Parathyroid adenoma (tissue), 2 donors: Measurements from ENCODE around the gene CLASRP.

Source experiments
- H2AFZ ChIP-seq: fragments of 300-600 bp; sonication (generic); one replicate; pipeline ENCODE4 v1.7.0; 2017; ENCODE audit warnings: antibody characterized with exemption, mild to moderate bottlenecking
- H3K27ac ChIP-seq: fragments of 300-600 bp; sonication (generic); one replicate; pipeline ENCODE4 v1.7.0; 2017
- H3K27me3 ChIP-seq: fragments of 300-600 bp; sonication (generic); one replicate; pipeline ENCODE4 v1.7.0; 2017; ENCODE audit warnings: low read length; ENCODE audit not compliant: control insufficient read depth, insufficient read depth
- H3K36me3 ChIP-seq: fragments of 300-600 bp; sonication (generic); one replicate; pipeline ENCODE4 v1.7.0; 2017; ENCODE audit warnings: low read length; ENCODE audit not compliant: control insufficient read depth, insufficient read depth
- H3K4me1 ChIP-seq: fragments of 300-600 bp; sonication (generic); one replicate; pipeline ENCODE4 v1.7.0; 2017; ENCODE audit warnings: control low read depth
- H3K4me2 ChIP-seq: fragments of 300-600 bp; sonication (generic); one replicate; pipeline ENCODE4 v1.7.0; 2017; ENCODE audit warnings: low read length
- H3K4me3 ChIP-seq: fragments of 300-600 bp; sonication (generic); one replicate; pipeline ENCODE4 v1.7.0; 2017; ENCODE audit warnings: low read depth, low read length
- H3K79me2 ChIP-seq: fragments of 300-600 bp; sonication (generic); one replicate; pipeline ENCODE4 v1.7.0; 2017; ENCODE audit warnings: control low read depth
- H3K9ac ChIP-seq: fragments of 300-600 bp; sonication (generic); one replicate; pipeline ENCODE4 v1.7.0; 2017; ENCODE audit warnings: mild to moderate bottlenecking
- H3K9me3 ChIP-seq: fragments of 300-600 bp; sonication (generic); one replicate; pipeline ENCODE4 v1.7.0; 2017; ENCODE audit warnings: low read length; ENCODE audit not compliant: control insufficient read depth
- TF ChIP-seq, protein P1 (sequence below): fragments of 300-600 bp; sonication (generic); IDR thresholded peaks from one replicate; pipeline ENCODE4 v1.7.0; 2017; ENCODE audit warnings: antibody characterized with exemption, mild to moderate bottlenecking
- donor health status: primary hyperparathyroidism.

CLASRP gene

DNA sequence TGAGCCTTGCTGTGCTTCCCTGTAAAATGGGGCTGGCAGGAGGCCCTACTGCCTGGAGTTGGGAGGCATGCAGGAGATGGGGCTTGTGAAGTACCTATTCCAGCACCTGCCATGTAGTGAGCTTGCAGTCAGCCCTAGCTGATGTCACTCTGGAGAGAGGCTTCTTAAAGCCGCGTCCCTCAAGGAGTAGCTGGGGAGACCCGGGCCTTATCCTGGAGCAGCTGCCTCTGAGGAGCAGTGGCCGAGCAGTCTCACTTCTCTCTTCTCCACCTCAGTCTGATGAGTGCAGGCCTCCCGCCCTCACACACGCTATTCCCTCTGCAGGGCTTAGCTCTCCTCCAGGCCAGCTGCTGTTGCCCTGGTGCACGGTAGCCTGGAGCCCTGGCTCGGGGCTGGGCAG lies 18.0 kb downstream of the CLASRP start:
- TF ChIP-seq, protein P1, sequence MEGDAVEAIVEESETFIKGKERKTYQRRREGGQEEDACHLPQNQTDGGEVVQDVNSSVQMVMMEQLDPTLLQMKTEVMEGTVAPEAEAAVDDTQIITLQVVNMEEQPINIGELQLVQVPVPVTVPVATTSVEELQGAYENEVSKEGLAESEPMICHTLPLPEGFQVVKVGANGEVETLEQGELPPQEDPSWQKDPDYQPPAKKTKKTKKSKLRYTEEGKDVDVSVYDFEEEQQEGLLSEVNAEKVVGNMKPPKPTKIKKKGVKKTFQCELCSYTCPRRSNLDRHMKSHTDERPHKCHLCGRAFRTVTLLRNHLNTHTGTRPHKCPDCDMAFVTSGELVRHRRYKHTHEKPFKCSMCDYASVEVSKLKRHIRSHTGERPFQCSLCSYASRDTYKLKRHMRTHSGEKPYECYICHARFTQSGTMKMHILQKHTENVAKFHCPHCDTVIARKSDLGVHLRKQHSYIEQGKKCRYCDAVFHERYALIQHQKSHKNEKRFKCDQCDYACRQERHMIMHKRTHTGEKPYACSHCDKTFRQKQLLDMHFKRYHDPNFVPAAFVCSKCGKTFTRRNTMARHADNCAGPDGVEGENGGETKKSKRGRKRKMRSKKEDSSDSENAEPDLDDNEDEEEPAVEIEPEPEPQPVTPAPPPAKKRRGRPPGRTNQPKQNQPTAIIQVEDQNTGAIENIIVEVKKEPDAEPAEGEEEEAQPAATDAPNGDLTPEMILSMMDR, result no peak
- no peaks in the 10 kb centered on the region for H3K36me3 ChIP-seq
- no peaks in the 10 kb centered on the region for H3K4me1 ChIP-seq
- H3K27ac ChIP-seq, result no peak overlapping the region
- peaks cover 40% of the 10 kb centered on the region for H3K79me2 ChIP-seq
- no peaks in the 10 kb centered on the region for H3K27me3 ChIP-seq
- H3K4me2 ChIP-seq, result no peak overlapping the region
- H3K4me3 ChIP-seq, result no peak overlapping the region
- H2AFZ ChIP-seq, result no peak overlapping the region
- no peak overlapping the region for H3K9ac ChIP-seq
- H3K9me3 ChIP-seq, result no peaks in the 10 kb centered on the region

DNA sequence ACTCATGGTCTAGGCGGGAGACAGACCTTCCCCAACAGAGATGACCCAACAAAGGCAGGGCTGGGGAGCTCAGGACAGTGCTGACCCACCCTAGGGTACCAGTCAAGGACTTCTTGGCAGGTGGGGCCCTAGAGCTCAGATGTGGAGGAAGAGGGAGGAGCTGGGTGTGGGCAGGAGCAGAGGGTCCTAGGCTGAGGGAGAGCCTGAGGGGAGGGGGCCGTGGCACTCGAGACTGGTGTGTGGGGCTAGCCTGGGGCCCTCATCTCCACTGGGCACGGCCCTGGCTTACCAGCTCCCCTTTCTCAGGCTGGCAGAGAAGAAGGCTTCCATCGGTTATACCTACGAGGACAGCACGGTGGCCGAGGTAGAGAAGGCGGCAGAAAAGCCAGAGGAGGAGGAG lies 18.6 kb downstream of the CLASRP start:
- H3K9ac ChIP-seq, result no peak overlapping the region
- H3K36me3 ChIP-seq, result no peaks in the 10 kb centered on the region
- no peaks in the 10 kb centered on the region for H3K9me3 ChIP-seq
- H3K79me2 ChIP-seq, result peaks cover 33% of the 10 kb centered on the region
- H3K4me2 ChIP-seq, result no peak overlapping the region
- no peaks in the 10 kb centered on the region for H3K27me3 ChIP-seq
- H3K27ac ChIP-seq, result no peak overlapping the region
- no peak overlapping the region for H2AFZ ChIP-seq
- TF ChIP-seq, protein P1, result no peak
- no peak overlapping the region for H3K4me3 ChIP-seq
- H3K4me1 ChIP-seq, result no peaks in the 10 kb centered on the region

DNA sequence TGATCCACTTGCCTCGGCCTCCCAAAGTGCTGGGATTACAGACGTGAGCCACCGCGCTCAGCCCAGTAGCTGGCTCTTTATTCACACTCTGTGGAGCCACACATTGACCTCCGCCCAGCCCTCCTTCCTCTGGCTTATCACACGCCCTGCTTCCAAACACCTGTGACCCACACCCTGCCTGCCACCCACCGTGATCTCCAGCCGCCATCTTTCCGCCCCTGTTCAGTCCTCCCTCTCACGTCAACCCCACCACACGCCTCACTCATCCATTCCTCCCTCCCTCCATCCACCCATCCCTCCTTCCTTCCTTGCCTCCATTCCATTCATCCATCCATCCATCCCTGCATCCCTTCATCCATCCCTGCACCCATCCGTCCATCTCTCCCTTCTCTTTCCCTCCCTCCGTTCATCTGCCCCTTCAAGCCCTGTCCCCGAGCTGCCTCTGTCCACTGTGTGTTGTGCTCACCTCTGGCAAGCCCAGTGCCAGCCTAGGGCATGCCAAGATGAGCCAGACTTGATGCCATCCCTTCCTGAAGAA lies 19.8 kb downstream of the CLASRP start:
- H3K27ac ChIP-seq, result no peak overlapping the region
- no peak overlapping the region for H3K9ac ChIP-seq
- H3K4me3 ChIP-seq, result no peak overlapping the region
- no peaks in the 10 kb centered on the region for H3K9me3 ChIP-seq
- H2AFZ ChIP-seq, result no peak overlapping the region
- TF ChIP-seq, protein P1, result no peak
- no peaks in the 10 kb centered on the region for H3K36me3 ChIP-seq
- peaks cover 27% of the 10 kb centered on the region for H3K79me2 ChIP-seq
- no peaks in the 10 kb centered on the region for H3K4me1 ChIP-seq
- no peak overlapping the region for H3K4me2 ChIP-seq
- no peaks in the 10 kb centered on the region for H3K27me3 ChIP-seq

DNA sequence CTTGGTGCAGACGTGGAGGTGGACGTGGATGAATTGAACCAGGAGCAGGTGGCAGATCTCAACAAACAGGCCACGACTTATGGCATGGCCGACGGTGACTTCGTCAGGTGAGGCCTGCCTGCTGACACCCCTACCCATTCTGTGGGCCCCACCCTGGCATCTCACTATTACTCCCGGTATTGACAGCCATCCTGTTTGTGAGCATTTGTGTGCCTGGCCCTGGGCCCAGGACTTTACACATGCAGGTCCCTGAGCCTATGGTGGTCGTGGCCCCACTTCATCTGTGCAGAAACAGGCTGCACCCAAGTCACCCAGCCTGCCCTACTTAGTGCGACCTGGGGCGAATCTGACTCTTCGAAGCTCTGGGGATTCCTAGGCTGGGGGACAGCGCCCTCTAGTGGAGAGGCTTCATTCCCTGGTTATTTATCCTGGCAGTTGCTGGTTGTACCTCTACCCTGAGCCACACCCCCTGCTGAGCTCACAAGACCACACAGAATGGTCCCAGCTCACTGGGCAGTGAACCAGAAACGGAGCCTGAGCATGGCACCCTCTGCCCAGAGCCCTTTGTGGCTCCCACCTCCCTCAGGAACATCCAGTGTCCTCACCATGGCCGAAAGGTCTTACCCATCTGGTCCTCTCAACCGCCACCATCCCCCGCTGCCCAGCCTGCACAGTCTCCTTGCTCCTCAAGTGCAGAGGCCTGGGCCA lies 20.6 kb downstream of the CLASRP start:
- no peak overlapping the region for H3K9ac ChIP-seq
- H3K4me1 ChIP-seq, result no peaks in the 10 kb centered on the region
- no peaks in the 10 kb centered on the region for H3K27me3 ChIP-seq
- H3K79me2 ChIP-seq, result peaks cover 27% of the 10 kb centered on the region
- H3K27ac ChIP-seq, result no peak overlapping the region
- H3K9me3 ChIP-seq, result no peaks in the 10 kb centered on the region
- no peak overlapping the region for H2AFZ ChIP-seq
- H3K4me2 ChIP-seq, result no peak overlapping the region
- TF ChIP-seq, protein P1, result peak; percentile 88
- no peak overlapping the region for H3K4me3 ChIP-seq
- H3K36me3 ChIP-seq, result no peaks in the 10 kb centered on the region

DNA sequence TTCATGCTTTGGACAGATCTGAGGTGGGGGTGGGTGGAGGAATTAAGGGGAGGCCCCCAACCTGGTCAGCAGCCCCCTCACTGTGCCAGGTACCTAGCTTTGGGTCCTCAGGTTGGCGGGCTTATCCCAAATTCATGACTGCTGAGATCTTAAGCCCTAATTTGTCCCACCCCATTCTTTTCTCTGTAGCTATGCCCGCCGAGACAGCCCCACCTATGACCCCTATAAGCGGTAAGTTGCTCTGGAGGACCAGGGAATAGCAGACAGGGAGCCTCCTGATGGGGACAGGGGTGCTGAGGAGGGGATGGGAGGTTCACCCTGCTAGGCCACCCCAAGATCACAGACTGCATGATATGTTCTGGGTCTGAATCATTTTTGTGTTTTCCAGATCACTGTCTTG lies 23.1 kb downstream of the CLASRP start:
- Histone ChIP-seq H3K27ac (no peak overlapping the region), H3K27me3 (no peaks in the 10 kb centered on the region), H3K36me3 (no peaks in the 10 kb centered on the region), H3K9me3 (no peaks in the 10 kb centered on the region), H3K9ac (no peak overlapping the region), H2AFZ (no peak overlapping the region), H3K4me3 (no peak overlapping the region), H3K79me2 (peaks cover 15% of the 10 kb centered on the region), H3K4me1 (no peaks in the 10 kb centered on the region), H3K4me2 (no peak overlapping the region)
- TF ChIP-seq, protein P1, result no peak
